GM18867 (cell line): ENCODE results near the gene CYGB.

Source experiments
- ATAC-seq: cut with Tn5 transposase; IDR thresholded peaks from one replicate; pipeline ENCODE4 v1.9.1; 2021; ENCODE audit warnings: mild to moderate bottlenecking, moderate library complexity; ENCODE audit not compliant: unreplicated experiment

CYGB gene

DNA sequence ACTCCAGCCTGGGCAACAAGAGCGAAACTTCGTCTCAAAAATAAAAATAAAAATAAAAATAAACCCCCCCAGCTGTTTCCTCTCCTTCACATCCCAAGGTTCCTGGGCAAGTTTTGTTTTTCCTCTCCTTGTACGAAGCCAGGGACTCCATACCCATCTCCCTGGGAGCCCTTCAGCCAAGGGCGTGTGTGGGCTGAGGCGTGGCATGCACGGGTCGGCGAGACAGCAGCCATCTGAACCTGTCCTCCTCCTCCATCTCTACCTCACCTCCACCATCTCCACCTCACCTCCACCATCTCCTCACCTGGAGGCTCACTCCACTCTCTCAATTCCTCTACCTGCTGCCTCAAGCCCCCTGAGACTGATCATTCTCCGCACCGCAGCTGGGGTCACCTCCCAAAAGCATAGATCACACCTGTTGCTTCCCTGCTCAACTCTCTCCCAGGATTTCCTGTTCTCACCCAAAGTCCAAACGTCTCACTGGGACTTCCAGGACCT lies 53.2 kb downstream of the CYGB start:
- no peak for ATAC-seq

DNA sequence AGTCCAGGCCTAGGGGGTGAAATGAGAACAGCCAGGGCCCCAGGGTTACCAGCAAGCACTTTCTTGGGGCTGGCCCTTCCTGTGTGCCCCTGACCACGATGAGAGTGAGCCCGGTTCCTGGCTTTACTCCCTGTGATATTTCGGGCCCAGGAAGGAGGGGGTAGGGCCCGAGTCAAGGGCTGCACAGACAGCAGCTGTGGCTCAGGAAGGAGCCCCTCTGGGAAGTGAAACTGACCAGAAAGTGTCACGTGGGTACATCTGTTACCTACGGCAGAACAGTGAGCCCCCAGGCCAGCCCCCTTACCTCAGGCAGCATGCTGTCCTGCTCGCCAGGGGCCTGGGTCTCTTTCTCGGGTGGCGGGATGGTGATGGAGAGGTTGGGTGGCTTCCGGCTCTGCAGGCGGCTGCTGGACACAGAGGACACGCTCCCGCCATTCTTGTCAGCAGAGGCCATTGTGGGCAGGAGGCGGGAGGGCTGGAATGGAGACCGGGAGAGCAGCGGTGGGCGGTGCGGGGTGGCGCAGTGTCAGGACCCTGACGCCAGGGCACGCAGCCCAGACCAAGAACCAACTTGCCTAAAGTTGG lies 56.3 kb downstream of the CYGB start:
- ATAC-seq = peak; percentile 45

DNA sequence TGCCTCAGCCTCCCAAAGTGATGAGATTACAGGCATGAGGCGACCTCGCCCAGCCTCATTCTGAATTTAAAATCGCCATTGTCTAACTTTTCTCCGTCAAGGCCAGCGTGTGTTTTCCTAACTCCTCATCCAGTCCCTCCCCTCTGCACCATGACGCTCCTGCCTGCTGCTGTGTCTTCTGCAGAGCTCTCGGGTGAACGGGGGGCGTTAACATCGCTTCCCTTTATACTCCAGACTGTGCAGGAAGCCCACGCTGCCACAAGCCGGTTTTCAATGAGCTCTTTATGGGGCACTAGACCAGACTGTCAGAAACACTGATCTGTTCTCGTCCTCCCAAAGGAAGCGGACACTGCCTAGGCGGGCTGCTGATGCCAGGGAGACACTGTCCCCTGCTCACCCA lies 56.9 kb downstream of the CYGB start:
- ATAC-seq = no peak

DNA sequence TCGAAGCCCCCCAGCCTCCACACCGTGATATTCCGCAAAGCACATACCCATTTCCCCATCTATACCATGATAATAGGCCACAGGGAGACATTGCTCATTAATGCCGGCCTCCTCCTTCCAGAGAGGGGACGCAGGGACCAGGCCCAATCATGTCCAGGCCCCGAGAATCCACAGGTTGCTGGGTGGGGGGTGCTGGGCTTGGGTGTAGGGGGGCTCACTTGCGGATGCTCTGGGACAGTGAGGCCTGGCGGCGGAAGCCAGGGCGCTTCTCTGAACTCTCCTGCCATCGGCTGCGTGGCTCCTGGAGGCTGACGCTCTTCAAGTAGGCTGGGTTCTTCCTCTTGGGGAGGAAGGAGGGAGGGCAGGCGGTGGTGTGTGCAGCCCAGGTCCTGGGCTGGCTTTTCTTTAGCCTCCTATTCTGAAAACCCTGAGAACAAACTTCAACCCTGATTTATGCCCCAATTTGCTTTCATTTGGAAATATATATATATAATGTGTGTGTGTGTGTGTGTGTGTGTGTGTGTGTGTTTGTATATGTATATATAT lies 57.9 kb downstream of the CYGB start:
- ATAC-seq = no peak

DNA sequence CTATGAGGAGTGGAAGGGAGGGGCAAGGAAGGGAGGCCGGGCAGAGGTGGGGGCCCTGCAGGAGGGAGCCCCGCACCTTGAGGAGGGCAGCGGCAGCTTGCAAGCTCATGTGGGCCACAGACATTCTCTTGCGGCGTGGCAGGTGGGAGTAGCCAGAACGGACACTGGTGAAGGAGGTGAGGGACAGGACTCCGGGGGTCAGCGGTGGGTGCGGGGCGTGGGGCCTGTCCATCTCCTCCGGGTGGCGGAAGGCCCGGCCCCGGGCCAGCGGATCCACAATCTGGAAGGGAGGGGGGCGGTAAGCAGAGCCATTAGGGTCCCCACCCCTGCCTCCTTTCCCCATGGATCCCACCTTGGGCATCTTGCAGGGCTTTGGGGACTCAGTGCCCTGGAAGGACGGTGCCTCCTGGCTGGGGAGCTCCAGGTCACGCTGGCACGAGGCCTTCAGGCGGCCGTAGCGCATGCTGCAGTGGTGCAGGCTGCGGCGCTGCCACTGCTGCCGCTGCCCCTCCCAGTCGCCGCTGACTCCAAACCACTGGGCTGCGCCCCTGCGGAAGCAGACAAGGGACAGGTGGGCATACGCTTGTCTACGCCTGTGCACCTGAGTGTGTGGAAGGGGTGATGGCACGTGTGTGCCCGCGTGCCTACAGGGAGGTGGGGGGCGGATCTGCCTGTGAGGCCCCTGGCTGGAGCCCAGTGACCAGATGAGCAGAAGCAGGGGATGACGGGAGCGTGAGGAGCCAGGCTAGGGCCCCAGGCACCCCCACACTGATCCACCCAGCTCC lies 58.6 kb downstream of the CYGB start:
- ATAC-seq = no peak

DNA sequence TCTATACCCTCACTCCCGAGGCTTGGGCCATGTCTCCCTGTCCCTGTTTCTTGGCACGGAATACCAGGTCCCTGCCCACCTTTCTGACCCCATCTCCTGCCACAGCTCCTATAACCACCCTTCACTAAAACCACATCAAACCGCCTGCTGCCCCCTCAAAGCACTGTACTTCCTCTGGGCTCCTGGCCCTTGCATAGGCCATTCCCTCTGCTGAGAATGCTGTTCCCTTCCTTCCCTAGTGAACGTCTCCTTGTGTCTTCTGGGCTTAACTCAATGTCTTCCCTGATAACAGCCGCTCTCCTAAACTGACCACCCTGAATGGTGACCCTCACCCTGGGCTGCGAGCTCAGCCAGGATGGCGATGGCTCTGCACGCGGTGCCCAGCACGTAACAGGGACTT lies 59.4 kb downstream of the CYGB start:
- no peak for ATAC-seq

DNA sequence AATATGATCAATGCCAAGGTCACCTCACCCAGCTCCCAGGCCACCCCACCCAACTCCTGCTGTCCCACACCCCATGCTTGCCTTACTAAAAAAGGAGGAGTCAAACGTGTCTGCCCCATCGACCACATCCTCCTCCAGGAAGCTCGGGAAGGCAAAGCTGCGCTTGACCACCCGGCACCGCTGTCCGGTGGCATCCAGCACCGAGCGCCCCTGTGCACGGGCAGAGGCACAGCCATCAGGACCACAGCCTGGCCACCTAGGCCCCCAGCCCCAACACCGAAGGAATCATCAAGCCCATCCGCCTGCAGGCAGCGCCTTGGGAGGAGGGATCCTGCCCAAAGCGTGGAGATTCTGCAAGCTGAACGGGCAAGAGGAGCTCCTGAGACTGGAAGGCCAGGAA lies 59.9 kb downstream of the CYGB start:
- no peak for ATAC-seq
